ENCODE data around the gene UPP2. TPM values are rescaled to one million over a fixed set of nuclear protein-coding genes. Genes with fewer than 3 reads are reported as not detected.

The UPP2 gene
- total RNA-seq, 1 experiment from 2014 or later, result not detected

DNA sequence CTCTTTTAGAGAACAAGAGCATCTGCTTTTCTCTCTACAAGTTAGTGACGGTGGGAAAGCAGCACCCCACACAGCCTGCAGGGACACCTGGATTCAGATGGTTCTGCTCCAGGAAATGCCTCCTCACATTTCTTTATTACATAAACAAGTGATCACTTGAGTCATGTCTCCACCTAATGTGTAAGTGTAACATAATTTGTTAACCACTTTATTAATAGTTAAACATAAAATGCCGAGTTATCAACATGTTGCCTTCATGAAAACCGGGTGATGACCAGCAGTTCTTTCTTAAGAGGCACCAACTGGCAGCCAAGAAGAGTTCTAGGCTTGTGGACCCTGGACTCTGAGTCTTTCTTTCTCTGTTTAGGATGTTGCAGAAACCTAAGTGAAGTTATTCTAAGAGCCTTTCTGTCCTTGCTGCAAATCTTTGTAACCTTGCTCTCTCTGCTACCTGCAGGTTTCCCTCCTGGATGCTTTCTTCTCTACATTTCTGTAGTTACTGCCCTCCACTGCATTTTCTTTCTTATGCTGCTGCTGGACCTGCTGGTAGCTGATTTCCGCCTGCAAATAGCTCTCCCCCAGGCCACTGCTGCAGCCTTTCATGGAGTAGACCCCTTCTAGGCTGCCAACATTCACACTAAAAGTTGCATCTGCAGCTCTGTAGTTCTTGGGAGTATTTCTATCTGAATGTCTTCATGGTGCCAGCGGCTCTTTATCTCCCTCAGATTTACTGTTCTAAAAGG is 24.3 kb downstream of the UPP2 start:
- no peak overlapping the region for H3K27ac ChIP-seq (ENCODE audit: low read depth, low read length, poor library complexity, severe bottlenecking)
- POLR2A ChIA-PET (ENCODE audit: low non-redundant PET), result no interaction called here
- intact Hi-C loops (cut with micrococcal nuclease; ENCODE audit: unreplicated experiment), result no loop called here
- H3K4me3 ChIP-seq (ENCODE audit: low read depth, low read length, poor library complexity, severe bottlenecking), result no peak overlapping the region
- CTCF ChIA-PET, result no interaction called here
- no peaks in the 10 kb centered on the region for H3K4me1 ChIP-seq (ENCODE audit: insufficient read depth, low read length, poor library complexity, severe bottlenecking)
- no peak for TF ChIP-seq EZH2 (IDR thresholded peaks at IDR 0.05; ENCODE audit: borderline replicate concordance, low read depth, low read length, poor library complexity, severe bottlenecking)
- no peak for DNase-seq (ENCODE audit: low spot score)
- no peaks in the 10 kb centered on the region for H3K9me3 ChIP-seq (ENCODE audit: low read depth, low read length, poor library complexity, severe bottlenecking)
- H3K36me3 ChIP-seq (ENCODE audit: insufficient read depth, low read length, poor library complexity, severe bottlenecking), result no peaks in the 10 kb centered on the region
- H3K27me3 ChIP-seq (replicated peaks; ENCODE audit: insufficient read depth, low read depth, low read length, poor library complexity), result no peaks in the 10 kb centered on the region
- no TSS peak for BruUV-seq (replicated peaks)

DNA sequence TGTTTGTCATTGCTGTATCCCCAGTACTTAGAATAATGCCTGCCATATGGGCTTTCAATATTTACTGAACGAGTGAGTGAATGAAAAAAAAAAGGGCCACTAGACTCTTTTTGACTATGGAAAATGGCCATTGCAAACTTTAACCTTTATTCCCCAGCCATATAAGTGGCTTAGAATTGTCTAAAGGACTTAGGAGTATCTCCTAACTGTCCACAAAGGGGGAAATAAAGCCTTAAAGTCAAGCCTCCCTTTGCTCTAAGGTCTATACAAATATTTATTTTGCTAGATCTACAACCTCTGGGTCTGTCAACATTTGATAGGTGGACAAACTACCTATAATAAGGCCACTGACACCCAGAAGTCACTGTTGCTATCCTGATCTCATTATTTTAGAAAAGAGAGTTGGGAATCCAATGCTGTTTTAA is 25.7 kb downstream of the UPP2 start:
- no peaks in the 10 kb centered on the region for H3K27me3 ChIP-seq (replicated peaks; ENCODE audit: insufficient read depth, low read depth, low read length, poor library complexity)
- no TSS peak for BruUV-seq (replicated peaks)
- no peaks in the 10 kb centered on the region for H3K36me3 ChIP-seq (ENCODE audit: insufficient read depth, low read length, poor library complexity, severe bottlenecking)
- no peak overlapping the region for H3K27ac ChIP-seq (ENCODE audit: low read depth, low read length, poor library complexity, severe bottlenecking)
- intact Hi-C loops (cut with micrococcal nuclease; ENCODE audit: unreplicated experiment), result no loop called here
- H3K4me1 ChIP-seq (ENCODE audit: insufficient read depth, low read length, poor library complexity, severe bottlenecking), result no peaks in the 10 kb centered on the region
- TF ChIP-seq EZH2 (IDR thresholded peaks at IDR 0.05; ENCODE audit: borderline replicate concordance, low read depth, low read length, poor library complexity, severe bottlenecking), result no peak
- TF ChIP-seq, protein P1, sequence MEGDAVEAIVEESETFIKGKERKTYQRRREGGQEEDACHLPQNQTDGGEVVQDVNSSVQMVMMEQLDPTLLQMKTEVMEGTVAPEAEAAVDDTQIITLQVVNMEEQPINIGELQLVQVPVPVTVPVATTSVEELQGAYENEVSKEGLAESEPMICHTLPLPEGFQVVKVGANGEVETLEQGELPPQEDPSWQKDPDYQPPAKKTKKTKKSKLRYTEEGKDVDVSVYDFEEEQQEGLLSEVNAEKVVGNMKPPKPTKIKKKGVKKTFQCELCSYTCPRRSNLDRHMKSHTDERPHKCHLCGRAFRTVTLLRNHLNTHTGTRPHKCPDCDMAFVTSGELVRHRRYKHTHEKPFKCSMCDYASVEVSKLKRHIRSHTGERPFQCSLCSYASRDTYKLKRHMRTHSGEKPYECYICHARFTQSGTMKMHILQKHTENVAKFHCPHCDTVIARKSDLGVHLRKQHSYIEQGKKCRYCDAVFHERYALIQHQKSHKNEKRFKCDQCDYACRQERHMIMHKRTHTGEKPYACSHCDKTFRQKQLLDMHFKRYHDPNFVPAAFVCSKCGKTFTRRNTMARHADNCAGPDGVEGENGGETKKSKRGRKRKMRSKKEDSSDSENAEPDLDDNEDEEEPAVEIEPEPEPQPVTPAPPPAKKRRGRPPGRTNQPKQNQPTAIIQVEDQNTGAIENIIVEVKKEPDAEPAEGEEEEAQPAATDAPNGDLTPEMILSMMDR (conservative IDR thresholded peaks at IDR 0.05; ENCODE audit: low read depth, low read length), result no peak
- ChIA-PET CTCF (no interaction called here), POLR2A (ENCODE audit: low non-redundant PET) (no interaction called here)
- H3K9me3 ChIP-seq (ENCODE audit: low read depth, low read length, poor library complexity, severe bottlenecking), result no peaks in the 10 kb centered on the region
- DNase-seq (ENCODE audit: low spot score), result no peak
- no peak overlapping the region for H3K4me3 ChIP-seq (ENCODE audit: low read depth, low read length, poor library complexity, severe bottlenecking)

DNA sequence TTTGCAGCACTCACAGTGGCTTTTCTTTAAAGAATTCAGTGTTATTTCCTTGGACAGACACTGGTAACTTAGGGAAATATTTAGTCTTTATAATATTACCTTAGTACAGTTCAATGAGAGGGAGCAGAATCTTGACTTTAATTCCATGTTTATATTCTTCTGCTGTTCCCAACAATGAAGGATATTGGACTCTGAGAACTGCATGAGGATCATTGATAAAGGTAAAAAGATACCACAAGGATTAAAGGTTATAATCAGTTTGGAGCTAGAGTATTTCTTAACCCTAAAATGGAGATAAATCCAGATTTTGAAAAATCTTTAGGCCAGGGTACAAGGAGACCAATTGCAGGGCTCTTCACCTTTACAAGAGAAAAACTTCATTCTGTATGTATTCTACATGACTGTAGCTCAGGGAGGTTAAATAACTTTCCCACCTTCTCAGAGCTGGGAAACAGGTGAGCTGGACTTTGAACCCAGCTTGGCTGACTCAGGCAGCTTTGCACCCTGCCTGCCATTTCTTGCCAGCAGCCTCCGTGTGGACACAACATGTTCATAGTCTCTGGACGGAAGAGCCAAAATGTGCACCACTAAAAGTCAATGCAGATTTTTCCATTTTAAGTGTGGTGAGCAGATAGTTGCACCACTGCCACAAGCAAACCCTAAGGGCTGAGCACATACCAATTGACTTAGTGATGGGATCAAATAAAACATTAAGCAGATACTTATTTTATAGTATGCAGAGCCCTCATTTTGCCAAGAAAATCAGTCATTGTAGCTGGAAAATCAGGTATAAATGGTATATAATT is 26.7 kb downstream of the UPP2 start:
- H3K4me3 ChIP-seq (ENCODE audit: low read depth, low read length, poor library complexity, severe bottlenecking), result no peak overlapping the region
- BruUV-seq (replicated peaks), result no TSS peak
- no peaks in the 10 kb centered on the region for H3K9me3 ChIP-seq (ENCODE audit: low read depth, low read length, poor library complexity, severe bottlenecking)
- DNase-seq (ENCODE audit: low spot score), result no peak
- intact Hi-C loops (cut with micrococcal nuclease; ENCODE audit: unreplicated experiment), result no loop called here
- ChIA-PET CTCF (no interaction called here), POLR2A (ENCODE audit: low non-redundant PET) (no interaction called here)
- TF ChIP-seq EZH2 (IDR thresholded peaks at IDR 0.05; ENCODE audit: borderline replicate concordance, low read depth, low read length, poor library complexity, severe bottlenecking), result no peak
- TF ChIP-seq, protein P1 (conservative IDR thresholded peaks at IDR 0.05; ENCODE audit: low read depth, low read length), result no peak
- H3K27ac ChIP-seq (ENCODE audit: low read depth, low read length, poor library complexity, severe bottlenecking), result no peak overlapping the region
- H3K27me3 ChIP-seq (replicated peaks; ENCODE audit: insufficient read depth, low read depth, low read length, poor library complexity), result no peaks in the 10 kb centered on the region
- no peaks in the 10 kb centered on the region for H3K36me3 ChIP-seq (ENCODE audit: insufficient read depth, low read length, poor library complexity, severe bottlenecking)
- no peaks in the 10 kb centered on the region for H3K4me1 ChIP-seq (ENCODE audit: insufficient read depth, low read length, poor library complexity, severe bottlenecking)

Data from A673 (cell line).